ENCODE data around the gene CTNNA2.

DNA sequence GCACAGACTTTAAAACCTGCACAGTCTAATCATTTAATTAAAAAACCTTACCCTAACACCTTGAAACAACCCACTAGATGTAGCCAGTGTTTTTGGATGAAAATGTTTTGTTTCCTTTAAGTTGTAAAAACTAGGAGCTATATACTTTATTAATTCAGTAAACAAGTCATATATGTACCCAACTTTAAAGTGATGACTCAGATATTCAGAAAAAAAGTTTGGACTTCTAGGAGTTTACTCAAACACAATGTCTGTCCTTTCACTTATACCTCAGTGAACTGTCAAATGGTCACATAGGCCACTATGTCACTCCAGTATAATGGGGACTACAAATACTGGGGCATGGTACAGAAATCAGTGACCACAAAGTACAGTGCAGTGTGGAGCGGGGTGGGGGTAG lies 431.4 kb downstream of the CTNNA2 start:
- no peak for TF ChIP-seq CTCF (IDR thresholded peaks at IDR 0.05; ENCODE audit: low read depth, low read length)
- TF ChIP-seq EZH2phosphoT487 (IDR thresholded peaks at IDR 0.05; ENCODE audit: low read depth): no peak

Data from OCI-LY3 (cell line).